Urinary bladder (tissue), 4 donors: Measurements from ENCODE around the gene SLC9C1. TPM values are rescaled to one million over a fixed set of nuclear protein-coding genes. Genes with fewer than 3 reads are reported as not detected.
A peak's percentile ranks its signal among the peaks of the same experiment; 100 is the strongest.

Source experiments
- DNase-seq: peaks from one replicate; pipeline ENCODE4 v3.0.0-alpha.2; 2015; ENCODE audit errors: extremely low spot score
- H3K27ac ChIP-seq: one replicate; pipeline ENCODE4 v1.5.1; 2013; ENCODE audit warnings: low read depth, mild to moderate bottlenecking, moderate library complexity
- H3K36me3 ChIP-seq: one replicate; pipeline ENCODE4 v1.6.1; 2013; ENCODE audit warnings: mild to moderate bottlenecking, moderate library complexity; ENCODE audit not compliant: insufficient read depth
- H3K4me1 ChIP-seq: one replicate; pipeline ENCODE4 v1.6.1; 2013; ENCODE audit warnings: mild to moderate bottlenecking, moderate library complexity; ENCODE audit not compliant: insufficient read depth
- H3K4me3 ChIP-seq: one replicate; pipeline ENCODE4 v1.5.1; 2013; ENCODE audit warnings: low read depth, low read length
- WGBS: extraction: QIAGEN DNeasy Blood & Tissue Kit; methylation state at CpG from one replicate; pipeline ENCODE4 v1.1.7; 2013; 5-methylcytosine and 5-hydroxymethylcytosine counted together
- polyA plus RNA-seq: library from polyadenylated mRNA; stranded (reverse); fragments of 200-250 nt; gene quantifications from one replicate; pipeline ENCODE4 v1.2.3, GENCODE V29; 2013
- total RNA-seq: library from RNA; depleted of rRNA; stranded (reverse); fragments of >200 nt; gene quantifications from one replicate; pipeline ENCODE4 v1.2.3, GENCODE V29; 2014
- donor health status: healthy with polysubstance abuse.
- donor health status: healthy.

SLC9C1 gene
- total and polyA plus RNA-seq, 2 donors, result 1.9 TPM; not detected in 1

- H3K36me3 ChIP-seq, result no peaks in the 10 kb centered on the region
- WGBS, result 36% methylated on average over 5 of the region's 5 CpGs
Measured at GRCh38 chr3:112321867-112322652, 28.0 kb upstream of the SLC9C1 start.

GRCh38 chr3:112320691-112321090, 26.7 kb upstream of the SLC9C1 start:
- Histone ChIP-seq H3K4me3 (no peak overlapping the region), H3K4me1 (no peaks in the 10 kb centered on the region), H3K36me3 (no peaks in the 10 kb centered on the region), H3K27ac (no peak overlapping the region)
- DNase-seq, result no peak
- 98% methylated on average over 1 of the region's 1 CpG for WGBS

More at GRCh38 chr3:112321867-112322652, 28.0 kb upstream of the SLC9C1 start:
- Histone ChIP-seq H3K4me3 (no peak overlapping the region), H3K4me1 (no peaks in the 10 kb centered on the region), H3K27ac (no peak overlapping the region)
- DNase-seq, result no peak

GRCh38 chr3:112319516-112320276, 25.7 kb upstream of the SLC9C1 start:
- Histone ChIP-seq H3K4me3 (no peak overlapping the region), H3K36me3 (no peaks in the 10 kb centered on the region), H3K27ac (no peak overlapping the region), H3K4me1 (no peaks in the 10 kb centered on the region)
- WGBS, result 64% methylated on average over 4 of the region's 4 CpGs
- DNase-seq, result no peak

- Histone ChIP-seq H3K27ac (no peak overlapping the region), H3K4me3 (no peak overlapping the region), H3K36me3 (no peaks in the 10 kb centered on the region), H3K4me1 (no peaks in the 10 kb centered on the region)
- no peak for DNase-seq
- WGBS, result 70% methylated on average over 1 of the region's 1 CpG
Measured at GRCh38 chr3:112315791-112316190, 21.8 kb upstream of the SLC9C1 start.

- no peak overlapping the region for H3K27ac ChIP-seq
- H3K4me3 ChIP-seq, result no peak overlapping the region
- no peak for DNase-seq
- no peaks in the 10 kb centered on the region for H3K36me3 ChIP-seq
- 77% methylated on average over 2 of the region's 2 CpGs for WGBS
- no peaks in the 10 kb centered on the region for H3K4me1 ChIP-seq
Measured at GRCh38 chr3:112314649-112315048, 20.6 kb upstream of the SLC9C1 start.

- DNase-seq, result no peak
- 42% methylated on average over 7 of the region's 7 CpGs for WGBS
- H3K27ac ChIP-seq, result no peak overlapping the region
- no peaks in the 10 kb centered on the region for H3K36me3 ChIP-seq
- no peaks in the 10 kb centered on the region for H3K4me1 ChIP-seq
- no peak overlapping the region for H3K4me3 ChIP-seq
Measured at GRCh38 chr3:112308151-112308911, 14.3 kb upstream of the SLC9C1 start.

- no peaks in the 10 kb centered on the region for H3K36me3 ChIP-seq
- H3K4me1 ChIP-seq, result no peaks in the 10 kb centered on the region
- 84% methylated on average over 4 of the region's 4 CpGs for WGBS
- DNase-seq, result no peak
- no peak overlapping the region for H3K4me3 ChIP-seq
- H3K27ac ChIP-seq, result no peak overlapping the region
Measured at GRCh38 chr3:112307557-112307956, 13.5 kb upstream of the SLC9C1 start.

- no peak overlapping the region for H3K27ac ChIP-seq
- no peaks in the 10 kb centered on the region for H3K36me3 ChIP-seq
- 92% methylated on average over 9 of the region's 9 CpGs for WGBS
- H3K4me3 ChIP-seq, result no peak overlapping the region
- H3K4me1 ChIP-seq, result no peaks in the 10 kb centered on the region
- no peak for DNase-seq
Measured at GRCh38 chr3:112306825-112307224, 12.8 kb upstream of the SLC9C1 start.

GRCh38 chr3:112304611-112305010, 10.6 kb upstream of the SLC9C1 start:
- DNase-seq, result no peak
- Histone ChIP-seq H3K4me3 (no peak overlapping the region), H3K27ac (no peak overlapping the region), H3K4me1 (no peaks in the 10 kb centered on the region), H3K36me3 (no peaks in the 10 kb centered on the region)
- WGBS, result 47% methylated on average over 2 of the region's 2 CpGs

- Histone ChIP-seq H3K36me3 (no peaks in the 10 kb centered on the region), H3K27ac (no peak overlapping the region), H3K4me1 (no peaks in the 10 kb centered on the region), H3K4me3 (peak overlapping the region; percentile 43)
- DNase-seq, result no peak
- WGBS, result 4% methylated on average over 11 of the region's 11 CpGs
Measured at GRCh38 chr3:112303764-112304325, 9.8 kb upstream of the SLC9C1 start.

- 24% methylated on average over 12 of the region's 12 CpGs for WGBS
- H3K4me1 ChIP-seq, result no peaks in the 10 kb centered on the region
- H3K36me3 ChIP-seq, result no peaks in the 10 kb centered on the region
- H3K27ac ChIP-seq, result no peak overlapping the region
- DNase-seq, result no peak
- peak overlapping the region; percentile 43 for H3K4me3 ChIP-seq
Measured at GRCh38 chr3:112302881-112303763, 9.1 kb upstream of the SLC9C1 start.

- no peak overlapping the region for H3K4me3 ChIP-seq
Measured at GRCh38 chr3:112302150-112302830, 8.3 kb upstream of the SLC9C1 start.

More at GRCh38 chr3:112302150-112302830, 8.3 kb upstream of the SLC9C1 start:
- no peaks in the 10 kb centered on the region for H3K4me1 ChIP-seq
- DNase-seq, result no peak
- H3K27ac ChIP-seq, result no peak overlapping the region
- no peaks in the 10 kb centered on the region for H3K36me3 ChIP-seq
- 60% methylated on average over 11 of the region's 11 CpGs for WGBS
